ENCODE data around the gene TRIM44.
"Not testable (repeated sequence)": the region's sequence is repeated elsewhere in the genome, so short reads cannot be mapped to it uniquely, and the experiment has no call there.

TRIM44 gene

DNA sequence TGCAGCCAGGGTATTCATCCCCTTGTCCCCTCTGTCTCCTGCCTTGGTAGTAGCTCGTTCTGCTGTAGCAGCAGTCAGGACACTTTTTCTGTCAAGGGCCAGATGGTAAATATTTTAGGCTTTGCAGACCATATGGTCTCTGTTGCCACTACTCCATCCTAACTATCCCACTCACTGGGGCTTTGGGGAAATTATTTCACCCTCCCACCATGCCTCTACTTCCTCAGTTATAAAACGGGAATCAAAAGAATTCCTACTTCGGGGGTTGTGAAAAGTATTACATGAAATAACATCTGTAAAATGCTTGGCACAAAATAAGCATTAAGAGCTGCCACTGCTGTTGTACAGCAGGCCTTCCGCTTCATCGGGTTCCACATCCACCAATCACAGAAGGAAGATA is 191.4 kb downstream of the TRIM44 start:
- DNase-seq (ENCODE audit: low read depth in 3 of 3): no peak

DNA sequence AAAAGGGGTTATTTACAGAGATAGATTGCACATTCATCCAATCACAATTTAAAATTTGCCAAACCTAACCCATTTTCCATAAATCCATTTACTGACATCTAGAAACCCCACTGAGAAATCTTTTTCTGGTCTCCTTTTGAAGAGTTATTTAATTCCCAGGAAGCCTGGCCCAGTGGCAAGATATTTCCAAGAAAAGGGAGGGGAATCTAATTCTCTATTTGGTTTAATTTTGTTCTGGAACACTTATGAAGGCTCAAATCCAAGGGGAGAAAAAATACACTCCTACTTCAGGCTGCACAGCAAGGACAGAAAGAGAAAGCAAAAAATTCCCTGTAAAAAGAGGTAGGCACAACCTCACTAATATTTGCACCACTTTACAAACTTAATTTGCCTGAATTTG is 193.1 kb downstream of the TRIM44 start:
- no peak for DNase-seq (ENCODE audit: low read depth in 3 of 3)

DNA sequence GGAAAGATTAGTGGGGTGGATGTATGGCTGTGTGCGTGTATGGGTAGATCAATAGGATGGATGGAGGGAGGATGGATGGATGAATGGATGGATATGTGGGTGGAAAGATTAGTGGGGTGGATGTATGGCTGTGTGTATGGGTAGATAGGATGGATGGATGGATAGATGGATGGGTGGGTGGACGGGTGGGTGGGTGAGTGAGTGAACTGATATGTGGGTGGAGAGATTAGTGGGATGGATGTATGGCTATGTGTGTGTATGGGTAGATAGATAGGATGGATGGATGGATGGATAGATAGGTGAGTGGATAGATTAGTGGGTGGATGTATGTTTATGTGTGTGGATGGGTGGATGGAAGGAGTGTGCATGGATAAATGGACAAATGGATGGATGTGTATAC is 193.7 kb downstream of the TRIM44 start:
- no peak for DNase-seq (ENCODE audit: low read depth in 3 of 3)

DNA sequence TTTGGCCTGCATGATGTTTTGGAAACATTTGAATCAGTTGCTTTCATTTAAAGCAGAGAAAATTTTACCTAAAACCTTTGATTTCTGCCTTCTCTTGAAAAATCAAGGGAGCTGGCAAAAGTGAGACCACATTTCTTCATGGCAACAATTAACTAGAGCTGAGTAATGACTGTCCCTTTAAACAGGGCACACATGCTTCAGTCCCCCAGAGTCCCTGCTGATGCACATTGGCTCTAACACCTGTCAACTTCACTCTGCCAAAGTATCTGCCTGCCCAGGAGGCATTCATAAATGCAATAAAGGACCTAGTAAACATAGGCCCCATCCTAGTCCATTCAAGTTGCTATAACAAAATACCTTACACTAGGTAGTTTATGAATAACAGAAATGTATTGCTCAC is 194.2 kb downstream of the TRIM44 start:
- no peak for DNase-seq (ENCODE audit: low read depth in 3 of 3)

DNA sequence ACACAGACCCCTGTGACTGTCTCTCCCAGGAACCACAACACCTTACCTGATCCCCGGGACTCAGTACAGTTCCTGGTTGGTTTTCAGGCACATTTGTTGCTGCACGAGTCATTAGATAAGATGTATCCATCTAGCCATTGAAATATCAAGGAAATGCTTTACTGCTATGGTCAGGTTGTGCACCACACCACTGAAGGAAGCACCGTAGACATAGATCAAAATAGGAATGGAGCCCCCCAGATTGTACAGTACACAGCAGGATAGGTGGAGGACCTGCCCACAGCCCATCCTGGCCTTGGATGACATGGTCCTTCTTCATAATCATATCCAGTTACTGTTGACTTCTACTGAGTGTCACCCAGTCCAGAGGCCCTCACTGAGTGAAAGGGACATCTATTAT is 195.3 kb downstream of the TRIM44 start:
- no peak for DNase-seq (ENCODE audit: low read depth in 3 of 3)

DNA sequence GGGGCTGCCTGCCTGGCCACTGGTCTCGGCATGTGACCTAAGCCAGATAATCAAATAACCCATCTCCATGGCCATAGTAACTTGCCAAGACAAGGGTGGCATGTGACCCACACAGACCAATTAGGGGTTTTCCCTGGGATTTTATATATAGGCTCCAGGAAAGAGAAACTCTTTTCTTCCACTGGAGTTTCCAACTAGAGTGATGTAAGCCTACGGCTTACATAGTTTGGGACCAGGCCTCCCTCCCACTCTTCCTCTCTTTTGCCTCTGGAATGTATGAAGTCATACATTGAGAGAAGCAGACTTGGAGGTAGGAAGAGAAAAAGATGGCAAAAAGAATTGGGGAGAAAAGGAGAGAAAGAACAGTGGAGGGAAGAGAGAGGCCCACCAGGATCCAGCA is 196.7 kb downstream of the TRIM44 start:
- DNase-seq (ENCODE audit: low read depth in 3 of 3): no peak

DNA sequence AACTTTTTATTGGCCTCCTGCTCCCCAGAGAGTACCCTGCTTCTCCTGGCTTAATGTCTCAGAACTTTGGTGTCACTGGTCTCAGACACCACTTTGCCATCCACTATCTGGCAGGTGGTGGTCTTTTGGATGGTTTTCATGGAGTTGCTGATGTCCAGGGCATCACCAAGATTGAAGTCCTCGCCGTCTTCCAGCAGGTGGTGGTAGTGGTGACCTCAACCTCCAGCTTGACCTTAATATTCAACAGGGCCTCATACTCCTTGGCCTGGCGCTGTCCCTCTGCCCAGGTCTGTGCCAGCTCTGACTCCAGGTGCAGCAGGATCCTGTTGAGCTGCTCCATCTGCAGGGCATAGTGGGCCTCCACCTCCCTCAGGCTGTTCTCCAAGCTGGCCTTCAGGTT is 197.6 kb downstream of the TRIM44 start:
- DNase-seq (ENCODE audit: low read depth in 3 of 3): not testable (repeated sequence)

DNA sequence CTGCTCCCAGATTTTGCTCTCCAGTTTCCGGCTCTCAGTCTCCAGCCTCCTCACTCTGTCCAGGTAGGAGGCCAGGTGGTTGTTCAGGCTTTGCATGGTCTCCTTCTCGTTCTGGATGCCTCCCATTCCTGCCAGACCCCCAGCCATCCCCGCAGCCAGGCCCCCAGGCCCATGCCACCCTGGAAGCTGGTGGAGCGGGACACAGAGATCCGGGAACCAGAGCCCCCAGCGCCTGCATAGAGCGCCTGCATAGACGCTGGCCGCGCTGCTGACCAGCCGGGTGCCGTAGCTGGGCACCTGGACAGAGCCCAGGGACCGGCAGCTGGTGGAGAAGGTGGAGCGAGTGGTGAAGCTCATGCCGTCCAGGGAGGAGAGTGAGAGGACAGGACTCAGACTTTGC is 198.6 kb downstream of the TRIM44 start:
- no peak for DNase-seq (ENCODE audit: low read depth in 3 of 3)

DNA sequence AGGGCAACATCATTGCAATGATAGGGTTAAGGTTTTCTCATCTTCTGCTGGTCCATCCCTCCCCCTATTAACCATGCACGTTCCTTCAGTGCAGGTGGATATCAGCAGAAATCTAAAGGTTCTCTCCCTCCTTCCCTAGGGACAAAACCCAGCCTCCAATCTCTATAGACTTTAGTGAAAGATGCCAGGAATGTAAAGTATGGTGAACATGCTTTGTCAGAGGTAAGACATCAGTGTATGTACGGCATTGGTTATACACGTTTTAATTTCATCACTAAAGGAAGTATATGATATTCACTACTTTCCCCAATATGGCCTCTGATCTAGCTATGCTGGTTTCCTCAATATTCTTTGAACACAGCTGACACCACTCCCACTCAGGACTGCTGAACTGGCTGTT is 200.1 kb downstream of the TRIM44 start:
- DNase-seq (ENCODE audit: low read depth in 3 of 3): no peak

DNA sequence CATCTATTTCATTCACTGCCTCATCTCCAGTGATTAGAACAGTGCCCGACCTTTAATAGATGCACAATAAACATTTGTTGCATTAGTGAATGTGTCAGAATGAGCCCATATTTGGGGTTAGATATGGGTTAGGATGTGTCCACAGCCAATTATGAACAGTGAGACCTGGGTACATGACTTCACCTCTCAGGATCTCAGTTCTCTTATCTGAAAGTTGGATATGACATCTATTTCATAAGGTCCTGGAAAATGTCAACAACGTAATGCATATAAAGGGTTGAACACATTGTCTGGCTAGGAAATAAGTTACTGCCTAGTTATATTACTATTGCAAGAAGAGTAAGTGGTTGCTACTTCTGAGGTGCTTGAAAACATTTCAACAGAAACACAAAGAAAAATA is 201.6 kb downstream of the TRIM44 start:
- DNase-seq (ENCODE audit: low read depth in 3 of 3): no peak

DNA sequence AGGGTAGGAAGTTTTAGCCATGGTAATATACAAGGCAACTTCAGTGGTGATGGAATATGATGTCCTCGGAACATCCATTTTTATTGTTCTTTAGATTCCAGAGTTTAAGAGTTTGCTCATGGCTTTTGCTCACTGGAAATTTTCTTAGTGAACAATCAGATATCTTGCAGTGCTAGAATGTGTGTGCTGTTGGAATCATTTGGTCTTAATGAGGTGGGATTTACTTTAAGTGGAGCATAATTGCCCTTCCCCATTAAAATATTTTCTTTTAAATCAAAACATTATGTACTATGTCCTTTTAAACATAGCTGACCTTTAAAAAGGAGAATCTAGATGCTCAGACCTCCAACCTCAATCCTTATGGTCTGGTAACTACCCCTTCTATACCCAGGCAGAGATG is 204.0 kb downstream of the TRIM44 start:
- no peak for DNase-seq (ENCODE audit: low read depth in 3 of 3)

Measured in stimulated activated CD4-positive, alpha-beta T cell treated with anti-CD3 and anti-CD28 coated beads, TNF-alpha, amount 100 ng/mL, for 4 hours (primary cell).